ENCODE measurements around the gene UNC13C. TPM values are rescaled to one million over a fixed set of nuclear protein-coding genes. Genes with fewer than 3 reads are reported as not detected.

UNC13C gene
- total RNA-seq, 2 experiments from 2014 or later, result not detected

DNA sequence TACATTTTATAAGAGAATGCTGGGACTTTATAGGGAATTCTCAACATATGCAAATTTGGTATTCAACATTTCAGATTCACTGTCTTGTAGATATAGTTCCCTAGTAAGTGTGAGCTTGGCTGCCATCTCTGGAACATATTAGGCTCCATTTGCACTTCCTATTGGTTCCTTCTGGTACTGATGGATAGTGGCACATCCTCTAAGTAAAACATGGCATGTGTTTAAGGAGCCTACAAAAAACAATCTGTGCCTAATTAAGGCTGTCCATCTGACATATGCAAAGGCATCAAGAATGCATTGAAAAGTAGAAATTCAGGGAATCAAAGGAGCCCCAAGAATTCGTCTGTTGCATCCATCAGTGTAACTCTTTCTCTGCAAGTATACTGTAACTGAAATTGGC lies 344.1 kb downstream of the UNC13C start:
- H3K27ac ChIP-seq (ENCODE audit: low read depth, low read length, poor library complexity, severe bottlenecking), result no peak overlapping the region

DNA sequence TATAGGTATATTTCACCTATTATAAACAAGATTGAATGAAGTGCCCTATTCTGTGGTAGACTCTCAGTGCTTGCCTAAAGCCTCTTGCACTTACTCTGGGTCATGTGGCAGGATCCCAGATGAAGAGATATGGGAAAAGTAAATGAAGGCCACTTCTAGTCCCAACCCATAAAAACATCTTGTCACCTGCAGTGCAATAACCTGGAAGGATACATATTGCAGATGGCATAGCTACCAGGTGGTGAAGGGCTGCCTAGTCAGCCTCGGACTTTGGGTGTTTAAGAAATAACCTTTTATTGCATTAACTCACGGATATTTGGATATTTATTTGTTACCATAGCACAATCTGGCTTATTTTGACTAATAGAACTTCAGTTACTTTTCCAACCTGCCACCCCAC lies 367.1 kb downstream of the UNC13C start:
- H3K4me3 ChIP-seq (ENCODE audit: low read depth, low read length, poor library complexity, severe bottlenecking), result no peak overlapping the region
- H3K4me1 ChIP-seq (ENCODE audit: insufficient read depth, low read length, poor library complexity, severe bottlenecking), result no peaks in the 10 kb centered on the region
- no TSS peak for BruUV-seq (replicated peaks)
- no peak overlapping the region for H3K4me2 ChIP-seq (ENCODE audit: low read length)
- H4K20me1 ChIP-seq (ENCODE audit: insufficient read depth, low read length), result no peaks in the 10 kb centered on the region
- TF ChIP-seq EZH2phosphoT487 (IDR thresholded peaks at IDR 0.05; ENCODE audit: borderline replicate concordance, low read depth, low read length), result no peak
- intact Hi-C loops (cut with micrococcal nuclease; ENCODE audit: unreplicated experiment), result no loop called here
- ChIA-PET CTCF (ENCODE audit: unreplicated experiment) (no interaction called here), POLR2A (no interaction called here)
- no peaks in the 10 kb centered on the region for H3K9me2 ChIP-seq (ENCODE audit: insufficient read depth, low read length)
- H3K79me2 ChIP-seq (ENCODE audit: insufficient read depth, low read depth, low read length), result no peaks in the 10 kb centered on the region
- no peak overlapping the region for H3K27ac ChIP-seq (ENCODE audit: low read depth, low read length, poor library complexity, severe bottlenecking)
- H3K9me3 ChIP-seq (ENCODE audit: low read length), result no peaks in the 10 kb centered on the region
- DNase-seq (ENCODE audit: low spot score), result no peak
- H3K36me3 ChIP-seq (ENCODE audit: insufficient read depth, low read length), result no peaks in the 10 kb centered on the region
- H2AFZ ChIP-seq (ENCODE audit: low read length), result no peak overlapping the region

More for the DNA sequence above, 344.1 kb downstream of the UNC13C start:
- BruUV-seq (replicated peaks), result no TSS peak
- Histone ChIP-seq H3K9me3 (ENCODE audit: low read length) (no peaks in the 10 kb centered on the region), H3K79me2 (ENCODE audit: insufficient read depth, low read depth, low read length) (no peaks in the 10 kb centered on the region), H2AFZ (ENCODE audit: low read length) (no peak overlapping the region), H3K9me2 (ENCODE audit: insufficient read depth, low read length) (no peaks in the 10 kb centered on the region), H3K4me2 (ENCODE audit: low read length) (no peak overlapping the region), H3K4me3 (ENCODE audit: low read depth, low read length, poor library complexity, severe bottlenecking) (no peak overlapping the region), H3K4me1 (ENCODE audit: insufficient read depth, low read length, poor library complexity, severe bottlenecking) (no peaks in the 10 kb centered on the region), H3K36me3 (ENCODE audit: insufficient read depth, low read length) (no peaks in the 10 kb centered on the region), H4K20me1 (ENCODE audit: insufficient read depth, low read length) (no peaks in the 10 kb centered on the region)
- TF ChIP-seq EZH2phosphoT487 (IDR thresholded peaks at IDR 0.05; ENCODE audit: borderline replicate concordance, low read depth, low read length), result no peak
- ChIA-PET POLR2A (no interaction called here), CTCF (ENCODE audit: unreplicated experiment) (no interaction called here)
- intact Hi-C loops (cut with micrococcal nuclease; ENCODE audit: unreplicated experiment), result no loop called here
- DNase-seq (ENCODE audit: low spot score), result no peak

DNA sequence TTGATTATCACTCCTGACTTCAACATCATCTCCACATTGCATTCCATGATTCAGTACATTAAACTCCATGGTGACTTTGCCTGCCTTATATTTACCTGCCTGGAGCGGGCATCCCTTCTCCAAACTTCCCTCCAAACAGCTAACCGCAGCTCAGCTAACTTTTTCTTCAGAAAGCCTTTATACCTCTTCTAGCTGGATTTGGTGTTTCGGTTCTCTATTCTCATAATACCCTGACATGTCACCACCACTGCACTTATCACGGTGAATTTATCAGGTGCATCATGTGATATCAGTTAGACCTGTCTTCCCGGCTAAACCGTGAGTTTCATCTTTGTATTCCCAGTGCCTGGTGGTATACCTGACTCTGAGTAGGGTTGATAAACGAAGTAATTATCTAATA lies 367.6 kb downstream of the UNC13C start:
- ChIA-PET POLR2A (no interaction called here), CTCF (ENCODE audit: unreplicated experiment) (no interaction called here)
- intact Hi-C loops (cut with micrococcal nuclease; ENCODE audit: unreplicated experiment), result no loop called here
- no peak overlapping the region for H3K4me2 ChIP-seq (ENCODE audit: low read length)
- H3K27ac ChIP-seq (ENCODE audit: low read depth, low read length, poor library complexity, severe bottlenecking), result no peak overlapping the region
- no peaks in the 10 kb centered on the region for H4K20me1 ChIP-seq (ENCODE audit: insufficient read depth, low read length)
- H3K9me3 ChIP-seq (ENCODE audit: low read length), result no peaks in the 10 kb centered on the region
- H3K79me2 ChIP-seq (ENCODE audit: insufficient read depth, low read depth, low read length), result no peaks in the 10 kb centered on the region
- BruUV-seq (replicated peaks), result no TSS peak
- no peak for DNase-seq (ENCODE audit: low spot score)
- no peaks in the 10 kb centered on the region for H3K36me3 ChIP-seq (ENCODE audit: insufficient read depth, low read length)
- TF ChIP-seq, protein P1, sequence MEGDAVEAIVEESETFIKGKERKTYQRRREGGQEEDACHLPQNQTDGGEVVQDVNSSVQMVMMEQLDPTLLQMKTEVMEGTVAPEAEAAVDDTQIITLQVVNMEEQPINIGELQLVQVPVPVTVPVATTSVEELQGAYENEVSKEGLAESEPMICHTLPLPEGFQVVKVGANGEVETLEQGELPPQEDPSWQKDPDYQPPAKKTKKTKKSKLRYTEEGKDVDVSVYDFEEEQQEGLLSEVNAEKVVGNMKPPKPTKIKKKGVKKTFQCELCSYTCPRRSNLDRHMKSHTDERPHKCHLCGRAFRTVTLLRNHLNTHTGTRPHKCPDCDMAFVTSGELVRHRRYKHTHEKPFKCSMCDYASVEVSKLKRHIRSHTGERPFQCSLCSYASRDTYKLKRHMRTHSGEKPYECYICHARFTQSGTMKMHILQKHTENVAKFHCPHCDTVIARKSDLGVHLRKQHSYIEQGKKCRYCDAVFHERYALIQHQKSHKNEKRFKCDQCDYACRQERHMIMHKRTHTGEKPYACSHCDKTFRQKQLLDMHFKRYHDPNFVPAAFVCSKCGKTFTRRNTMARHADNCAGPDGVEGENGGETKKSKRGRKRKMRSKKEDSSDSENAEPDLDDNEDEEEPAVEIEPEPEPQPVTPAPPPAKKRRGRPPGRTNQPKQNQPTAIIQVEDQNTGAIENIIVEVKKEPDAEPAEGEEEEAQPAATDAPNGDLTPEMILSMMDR (conservative IDR thresholded peaks at IDR 0.05; ENCODE audit: low read length), result no peak
- no peak for TF ChIP-seq EZH2phosphoT487 (IDR thresholded peaks at IDR 0.05; ENCODE audit: borderline replicate concordance, low read depth, low read length)
- no peaks in the 10 kb centered on the region for H3K4me1 ChIP-seq (ENCODE audit: insufficient read depth, low read length, poor library complexity, severe bottlenecking)
- no peaks in the 10 kb centered on the region for H3K9me2 ChIP-seq (ENCODE audit: insufficient read depth, low read length)
- no peak overlapping the region for H3K4me3 ChIP-seq (ENCODE audit: low read depth, low read length, poor library complexity, severe bottlenecking)
- no peak overlapping the region for H2AFZ ChIP-seq (ENCODE audit: low read length)

Measured in OCI-LY7 (cell line).